H4 (cell line): ENCODE results near the gene RASL10A. TPM values are rescaled to one million over a fixed set of nuclear protein-coding genes. Genes with fewer than 3 reads are reported as not detected.
"Not testable (repeated sequence)": the region's sequence is repeated elsewhere in the genome, so short reads cannot be mapped to it uniquely, and the experiment has no call there.

Experiments used
- DNase-seq: peaks from one replicate; pipeline ENCODE4 v3.0.0-alpha.2; 2015; ENCODE audit warnings: low spot score
- total RNA-seq: library from RNA; depleted of rRNA; stranded (reverse); fragments of >200 nt; shearing (Covaris generic); gene quantifications from 2 replicates; pipeline ENCODE4 v1.2.3, GENCODE V29; 2014; rRNA removed

Gene RASL10A
- not detected in 2 replicates for total RNA-seq

- DNase-seq: no peak
Observed at GRCh38 chr22:29315286-29316140, at the start of gene RASL10A. TSS of gene RASL10A (minus strand) at chr22:29315697. CDS start at chr22:29315246, 451 bp downstream.

GRCh38 chr22:29359469-29359868 is 44.0 kb upstream of the RASL10A start:
- no peak for DNase-seq

GRCh38 chr22:29357193-29357890 is 41.8 kb upstream of the RASL10A start:
- DNase-seq: not testable (repeated sequence)

DNA sequence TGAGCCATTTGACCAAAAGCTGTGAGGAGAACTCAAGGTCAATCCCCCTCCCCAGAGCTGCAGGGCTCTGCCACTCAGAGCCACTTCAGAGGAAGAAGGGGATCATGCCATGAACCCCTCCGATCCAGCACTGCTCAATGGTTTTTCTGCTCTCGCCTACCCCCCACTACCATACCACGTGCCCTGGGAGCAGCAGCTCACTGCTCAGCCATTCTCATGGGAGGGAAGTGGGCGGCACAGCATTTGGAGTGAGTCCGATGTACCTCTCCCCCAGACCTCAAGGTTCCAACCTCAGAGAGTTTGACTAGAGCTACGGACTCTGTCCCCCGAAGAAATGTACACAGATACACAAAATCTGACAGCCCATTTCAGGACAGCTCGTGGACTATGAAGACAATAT is 38.4 kb upstream of the RASL10A start:
- no peak for DNase-seq

DNA sequence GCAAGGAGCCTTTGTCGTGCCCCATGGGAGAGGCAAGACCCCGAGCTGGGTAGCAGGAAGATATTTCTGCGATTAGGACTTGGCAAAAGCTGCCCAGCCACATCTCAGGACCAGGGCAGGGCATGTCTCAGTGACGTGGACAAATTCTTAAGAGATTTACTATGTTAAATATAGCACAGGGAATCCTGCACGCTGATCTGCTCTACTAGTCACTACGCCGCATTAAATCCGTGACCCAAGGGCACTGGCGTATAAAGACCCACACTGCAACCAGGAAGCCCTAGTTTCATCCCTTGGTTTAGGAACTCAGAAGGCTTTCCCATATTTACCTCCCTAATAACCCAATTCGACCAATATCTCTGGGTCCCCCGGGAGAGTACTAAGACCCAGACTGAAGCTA is 37.8 kb upstream of the RASL10A start:
- DNase-seq: no peak

DNA sequence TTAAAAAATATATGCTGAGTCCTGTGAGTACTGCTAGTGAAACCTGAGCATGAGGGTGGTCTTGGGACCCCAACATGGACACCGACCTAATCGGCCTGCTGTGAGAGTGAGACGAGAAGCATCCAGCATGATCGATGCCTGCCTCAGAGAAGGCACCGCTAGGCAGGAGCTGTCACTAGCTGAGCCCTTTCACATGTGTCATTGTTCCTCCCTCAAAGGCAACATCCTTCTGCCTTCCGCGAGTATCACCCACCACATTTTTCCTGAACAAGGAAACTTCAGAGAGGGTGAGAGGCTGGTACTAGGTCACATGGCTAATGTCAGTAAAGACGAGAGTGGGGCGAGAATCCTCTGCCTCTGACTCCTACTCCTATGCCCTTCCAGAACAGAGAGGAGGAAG is 37.3 kb upstream of the RASL10A start:
- DNase-seq: no peak

DNA sequence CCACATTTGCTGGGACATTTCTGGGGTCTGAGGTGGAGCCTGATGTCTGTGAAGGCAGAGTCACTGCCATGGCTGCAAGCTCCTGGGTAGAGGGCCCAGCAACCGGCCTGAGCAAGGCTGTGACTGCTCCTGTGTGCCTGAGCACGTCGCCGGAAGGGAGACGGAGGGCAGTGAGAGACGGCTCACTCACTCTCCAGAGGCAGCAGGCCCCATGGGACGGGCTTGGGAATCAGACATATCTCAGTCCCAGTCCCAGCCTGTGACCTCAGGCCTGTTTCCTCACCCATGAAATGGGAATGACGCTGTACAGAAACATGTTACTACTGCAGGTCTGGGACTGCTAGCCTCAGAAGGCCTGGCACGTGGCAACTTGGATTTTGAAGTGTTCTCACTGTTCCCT is 36.4 kb upstream of the RASL10A start:
- no peak for DNase-seq

GRCh38 chr22:29351042-29351441 is 35.5 kb upstream of the RASL10A start:
- DNase-seq: no peak

- DNase-seq: no peak
Observed at GRCh38 chr22:29348956-29349355, 33.5 kb upstream of the RASL10A start.

GRCh38 chr22:29348041-29348440 is 32.5 kb upstream of the RASL10A start:
- DNase-seq: no peak

- DNase-seq: no peak
Observed at GRCh38 chr22:29346659-29347058, 31.2 kb upstream of the RASL10A start.

GRCh38 chr22:29345932-29346331 is 30.4 kb upstream of the RASL10A start:
- DNase-seq: no peak

GRCh38 chr22:29344889-29345288 is 29.4 kb upstream of the RASL10A start:
- not testable (repeated sequence) for DNase-seq

GRCh38 chr22:29344137-29344536 is 28.6 kb upstream of the RASL10A start:
- peak; percentile 42 for DNase-seq

- DNase-seq: no peak
Observed at GRCh38 chr22:29343313-29343805, 27.9 kb upstream of the RASL10A start.

GRCh38 chr22:29342577-29343312 is 27.2 kb upstream of the RASL10A start:
- no peak for DNase-seq

- DNase-seq: no peak
Observed at GRCh38 chr22:29342177-29342576, 26.7 kb upstream of the RASL10A start.

DNA sequence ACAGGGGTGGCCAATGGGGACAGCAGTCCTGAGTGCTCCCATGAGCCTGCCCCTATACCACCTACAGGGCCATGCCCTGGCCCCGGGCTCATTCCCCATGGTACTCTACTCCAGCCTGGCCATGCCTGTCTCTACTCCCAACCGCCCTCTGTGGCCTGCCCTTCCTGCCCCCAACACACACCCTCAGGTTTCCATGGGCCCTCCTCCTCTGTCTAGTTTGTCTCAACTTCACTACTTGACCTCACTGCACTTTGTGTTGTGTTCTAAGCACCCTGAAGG is 26.3 kb upstream of the RASL10A start:
- DNase-seq: no peak

DNA sequence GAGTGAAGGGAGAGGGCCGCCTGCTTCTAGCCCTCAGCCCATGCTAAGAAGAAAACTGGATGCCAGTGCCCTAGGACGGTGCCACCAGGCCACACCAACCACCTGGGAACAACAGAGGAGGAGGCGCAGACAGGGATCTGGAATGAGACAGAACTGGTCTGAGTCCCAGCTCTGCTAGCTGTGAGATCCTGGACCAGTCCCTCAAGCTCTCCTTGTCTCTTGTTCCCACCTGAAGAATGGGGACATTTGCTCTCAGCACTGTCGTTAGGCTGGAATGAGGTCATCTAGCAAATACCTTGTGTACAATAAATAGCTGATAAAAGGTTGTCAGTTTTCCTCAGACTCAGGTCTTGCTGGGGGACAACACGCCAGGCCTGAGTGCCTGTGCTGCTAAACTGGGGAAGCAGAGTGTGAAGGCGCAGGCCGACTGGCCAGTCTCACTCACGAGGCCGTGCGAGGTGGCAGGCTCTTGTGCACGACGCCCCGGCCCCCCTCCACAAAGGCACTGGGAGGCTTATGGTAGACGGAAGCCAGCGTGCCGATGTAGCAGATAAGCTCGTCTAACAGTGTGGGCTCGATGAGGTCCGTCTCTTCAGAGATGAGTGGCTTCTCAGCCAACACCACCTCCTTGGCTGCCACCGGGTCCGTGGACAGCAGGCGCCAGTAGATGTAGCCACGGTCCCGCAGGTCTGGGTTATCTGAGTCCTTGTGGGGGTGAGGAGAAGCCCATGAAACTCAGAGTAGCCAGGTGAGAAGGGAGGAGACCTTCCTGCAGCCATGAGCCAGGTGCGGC is 25.8 kb upstream of the RASL10A start:
- no peak for DNase-seq

- no peak for DNase-seq
Observed at GRCh38 chr22:29340566-29340965, 25.1 kb upstream of the RASL10A start.

- DNase-seq: no peak
Observed at GRCh38 chr22:29339381-29340235, 24.1 kb upstream of the RASL10A start.
